ENCODE results near the gene SERINC5. TPM values are rescaled to one million over a fixed set of nuclear protein-coding genes. Genes with fewer than 3 reads are reported as not detected.

The SERINC5 gene
- total RNA-seq, 1 experiment from 2014 or later, result 128 TPM

- Mint-ChIP-seq H3K36me3 (peaks cover 70% of the 10 kb centered on the region), H3K27ac (peak overlapping the region; percentile 6; the same call in 1 of the 2 replicates), H3K4me3 (no peak overlapping the region), H3K27me3 (ENCODE audit: low read depth) (no peaks in the 10 kb centered on the region), H3K9me3 (no peaks in the 10 kb centered on the region), H3K4me1 (peaks cover 21% of the 10 kb centered on the region)
- CTCF ChIA-PET, result no interaction called here
- POLR2A ChIA-PET, result no interaction called here
- ATAC-seq, result no peak
- no peak for DNase-seq (ENCODE audit: low spot score)
- TF ChIP-seq USF1 (CRISPR knock-in tag; IDR thresholded peaks at IDR 0.05) (no peak), MYBL2 (CRISPR knock-in tag; IDR thresholded peaks at IDR 0.05) (no peak), NR2C2 (CRISPR knock-in tag; IDR thresholded peaks at IDR 0.05) (no peak), ZNF121 (CRISPR knock-in tag; IDR thresholded peaks at IDR 0.05) (no peak), IRF2 (CRISPR knock-in tag; IDR thresholded peaks at IDR 0.05; ENCODE audit: borderline replicate concordance, low read depth) (no peak), HMGA2 (CRISPR knock-in tag; IDR thresholded peaks at IDR 0.05) (no peak), SOX15 (CRISPR knock-in tag; IDR thresholded peaks at IDR 0.05) (no peak), ZSCAN18 (CRISPR knock-in tag; IDR thresholded peaks at IDR 0.05) (no peak), ZNF263 (CRISPR knock-in tag; IDR thresholded peaks at IDR 0.05; ENCODE audit: low read depth) (no peak), ZNF219 (CRISPR knock-in tag; IDR thresholded peaks at IDR 0.05; ENCODE audit: borderline replicate concordance) (no peak), MXD4 (CRISPR knock-in tag; IDR thresholded peaks at IDR 0.05; ENCODE audit: borderline replicate concordance) (no peak), ZNF281 (CRISPR knock-in tag; IDR thresholded peaks at IDR 0.05) (no peak), KAT7 (CRISPR knock-in tag; IDR thresholded peaks at IDR 0.05; ENCODE audit: borderline replicate concordance) (no peak), FOXP4 (CRISPR knock-in tag; IDR thresholded peaks at IDR 0.05) (no peak), ZNF138 (CRISPR knock-in tag; conservative IDR thresholded peaks at IDR 0.05) (no peak), ELF4 (CRISPR knock-in tag; IDR thresholded peaks at IDR 0.05; ENCODE audit: low read depth) (no peak), E2F1 (CRISPR knock-in tag; IDR thresholded peaks at IDR 0.05) (no peak), TCF7 (CRISPR knock-in tag; IDR thresholded peaks at IDR 0.05; ENCODE audit: low read depth) (no peak), ETV6 (CRISPR knock-in tag; IDR thresholded peaks at IDR 0.05) (no peak), ATF6 (CRISPR knock-in tag; IDR thresholded peaks at IDR 0.05) (no peak)
Measured at GRCh38 chr5:80168388-80169028, 87.3 kb downstream of the SERINC5 start.

Measured in WTC11 (cell line).